ENCODE results near the gene GAPT. TPM values are rescaled to one million over a fixed set of nuclear protein-coding genes. Genes with fewer than 3 reads are reported as not detected.

Gene GAPT
- total RNA-seq, 1 experiment from 2014 or later: not detected

- Histone ChIP-seq H3K27me3 (replicated peaks; ENCODE audit: insufficient read depth, low read depth, low read length, poor library complexity) (peaks cover 24% of the 10 kb centered on the region), H3K27ac (ENCODE audit: low read depth, low read length, poor library complexity, severe bottlenecking) (no peak overlapping the region), H3K9me3 (ENCODE audit: low read depth, low read length, poor library complexity, severe bottlenecking) (no peaks in the 10 kb centered on the region), H3K4me3 (ENCODE audit: low read depth, low read length, poor library complexity, severe bottlenecking) (no peak overlapping the region), H3K4me1 (ENCODE audit: insufficient read depth, low read length, poor library complexity, severe bottlenecking) (peaks cover 5% of the 10 kb centered on the region), H3K36me3 (ENCODE audit: insufficient read depth, low read length, poor library complexity, severe bottlenecking) (no peaks in the 10 kb centered on the region)
- no TSS peak for BruUV-seq (replicated peaks)
- ChIA-PET POLR2A (ENCODE audit: low non-redundant PET) (no interaction called here), CTCF (no interaction called here)
- intact Hi-C loops (cut with micrococcal nuclease; ENCODE audit: unreplicated experiment): no loop called here
- TF ChIP-seq EZH2 (IDR thresholded peaks at IDR 0.05; ENCODE audit: borderline replicate concordance, low read depth, low read length, poor library complexity, severe bottlenecking): no peak
- TF ChIP-seq, protein P1, sequence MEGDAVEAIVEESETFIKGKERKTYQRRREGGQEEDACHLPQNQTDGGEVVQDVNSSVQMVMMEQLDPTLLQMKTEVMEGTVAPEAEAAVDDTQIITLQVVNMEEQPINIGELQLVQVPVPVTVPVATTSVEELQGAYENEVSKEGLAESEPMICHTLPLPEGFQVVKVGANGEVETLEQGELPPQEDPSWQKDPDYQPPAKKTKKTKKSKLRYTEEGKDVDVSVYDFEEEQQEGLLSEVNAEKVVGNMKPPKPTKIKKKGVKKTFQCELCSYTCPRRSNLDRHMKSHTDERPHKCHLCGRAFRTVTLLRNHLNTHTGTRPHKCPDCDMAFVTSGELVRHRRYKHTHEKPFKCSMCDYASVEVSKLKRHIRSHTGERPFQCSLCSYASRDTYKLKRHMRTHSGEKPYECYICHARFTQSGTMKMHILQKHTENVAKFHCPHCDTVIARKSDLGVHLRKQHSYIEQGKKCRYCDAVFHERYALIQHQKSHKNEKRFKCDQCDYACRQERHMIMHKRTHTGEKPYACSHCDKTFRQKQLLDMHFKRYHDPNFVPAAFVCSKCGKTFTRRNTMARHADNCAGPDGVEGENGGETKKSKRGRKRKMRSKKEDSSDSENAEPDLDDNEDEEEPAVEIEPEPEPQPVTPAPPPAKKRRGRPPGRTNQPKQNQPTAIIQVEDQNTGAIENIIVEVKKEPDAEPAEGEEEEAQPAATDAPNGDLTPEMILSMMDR (conservative IDR thresholded peaks at IDR 0.05; ENCODE audit: low read depth, low read length): no peak
- DNase-seq (ENCODE audit: low spot score): no peak
Observed at GRCh38 chr5:58456026-58456425, 35.2 kb upstream of the GAPT start.

DNA sequence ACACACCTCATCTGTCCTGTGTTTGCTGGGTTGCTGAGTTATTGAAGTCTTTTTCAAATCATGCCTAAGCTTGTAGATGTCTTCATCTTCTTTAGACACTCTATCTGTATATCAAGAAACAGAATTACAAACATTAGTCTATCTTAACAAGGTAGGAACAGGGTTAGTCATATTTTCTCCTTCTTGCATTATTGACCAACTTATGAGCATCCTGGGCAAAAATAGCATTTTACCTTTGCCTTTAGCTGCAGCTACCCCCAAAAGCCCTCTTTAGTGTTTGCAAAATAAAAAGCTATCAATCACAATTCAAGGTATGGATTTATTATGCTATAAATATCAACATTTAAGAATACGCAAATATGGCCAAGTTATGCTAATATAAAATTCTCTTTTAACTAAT lies 34.7 kb upstream of the GAPT start:
- Histone ChIP-seq H3K27me3 (replicated peaks; ENCODE audit: insufficient read depth, low read depth, low read length, poor library complexity) (peaks cover 24% of the 10 kb centered on the region), H3K9me3 (ENCODE audit: low read depth, low read length, poor library complexity, severe bottlenecking) (no peaks in the 10 kb centered on the region), H3K4me1 (ENCODE audit: insufficient read depth, low read length, poor library complexity, severe bottlenecking) (peaks cover 5% of the 10 kb centered on the region), H3K27ac (ENCODE audit: low read depth, low read length, poor library complexity, severe bottlenecking) (no peak overlapping the region), H3K4me3 (ENCODE audit: low read depth, low read length, poor library complexity, severe bottlenecking) (no peak overlapping the region), H3K36me3 (ENCODE audit: insufficient read depth, low read length, poor library complexity, severe bottlenecking) (no peaks in the 10 kb centered on the region)
- POLR2A ChIA-PET (ENCODE audit: low non-redundant PET): no interaction called here
- CTCF ChIA-PET: no interaction called here
- no TSS peak for BruUV-seq (replicated peaks)
- intact Hi-C loops (cut with micrococcal nuclease; ENCODE audit: unreplicated experiment): no loop called here
- TF ChIP-seq EZH2 (IDR thresholded peaks at IDR 0.05; ENCODE audit: borderline replicate concordance, low read depth, low read length, poor library complexity, severe bottlenecking): no peak
- TF ChIP-seq, protein P1 (conservative IDR thresholded peaks at IDR 0.05; ENCODE audit: low read depth, low read length): no peak
- no peak for DNase-seq (ENCODE audit: low spot score)

DNA sequence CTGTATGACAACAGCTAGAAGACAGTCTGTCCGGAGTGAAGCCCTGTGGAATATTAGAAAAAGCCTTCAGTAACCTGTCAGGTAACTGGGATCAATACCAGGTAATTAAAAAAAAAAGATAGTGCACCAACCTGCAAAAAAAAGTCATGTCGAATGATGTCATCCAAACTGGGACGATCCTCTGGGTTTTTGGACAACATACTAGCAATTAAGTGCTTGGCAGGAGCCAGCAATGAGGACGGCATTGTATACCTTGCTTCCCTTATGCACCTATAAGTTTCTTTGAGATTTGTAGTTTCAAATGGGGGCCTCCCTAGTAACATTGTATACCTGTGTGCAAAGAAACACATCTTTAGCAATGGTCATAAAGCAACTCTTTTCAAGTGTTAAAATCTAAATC lies 34.2 kb upstream of the GAPT start:
- no peaks in the 10 kb centered on the region for H3K36me3 ChIP-seq (ENCODE audit: insufficient read depth, low read length, poor library complexity, severe bottlenecking)

More for the DNA sequence above, 34.2 kb upstream of the GAPT start:
- TF ChIP-seq EZH2 (IDR thresholded peaks at IDR 0.05; ENCODE audit: borderline replicate concordance, low read depth, low read length, poor library complexity, severe bottlenecking): no peak
- TF ChIP-seq, protein P1 (conservative IDR thresholded peaks at IDR 0.05; ENCODE audit: low read depth, low read length): no peak
- no peak overlapping the region for H3K4me3 ChIP-seq (ENCODE audit: low read depth, low read length, poor library complexity, severe bottlenecking)
- CTCF ChIA-PET: no interaction called here
- POLR2A ChIA-PET (ENCODE audit: low non-redundant PET): no interaction called here
- intact Hi-C loops (cut with micrococcal nuclease; ENCODE audit: unreplicated experiment): no loop called here
- H3K9me3 ChIP-seq (ENCODE audit: low read depth, low read length, poor library complexity, severe bottlenecking): no peaks in the 10 kb centered on the region
- peaks cover 24% of the 10 kb centered on the region for H3K27me3 ChIP-seq (replicated peaks; ENCODE audit: insufficient read depth, low read depth, low read length, poor library complexity)
- no TSS peak for BruUV-seq (replicated peaks)
- no peak for DNase-seq (ENCODE audit: low spot score)
- H3K4me1 ChIP-seq (ENCODE audit: insufficient read depth, low read length, poor library complexity, severe bottlenecking): peaks cover 5% of the 10 kb centered on the region
- no peak overlapping the region for H3K27ac ChIP-seq (ENCODE audit: low read depth, low read length, poor library complexity, severe bottlenecking)

Data from A673 (cell line).